Hepatocyte (in vitro differentiated cells): ENCODE data around the gene TRMT61B. TPM values are rescaled to one million over a fixed set of nuclear protein-coding genes. Genes with fewer than 3 reads are reported as not detected.

Experiments used
- DNase-seq: peaks from one replicate; pipeline ENCODE4 v3.0.0-alpha.2; 2016; ENCODE audit warnings: low spot score
- H2AFZ ChIP-seq: fragments of 200-600 bp; sonication (generic); 2 replicates; pipeline ENCODE4 v1.6.0; 2016; ENCODE audit warnings: antibody characterized with exemption, mild to moderate bottlenecking
- H3K27ac ChIP-seq: fragments of 200-600 bp; sonication (generic); 2 replicates; pipeline ENCODE4 v1.5.1; 2016; ENCODE audit warnings: mild to moderate bottlenecking
- H3K27me3 ChIP-seq: fragments of 200-600 bp; sonication (generic); 2 replicates; pipeline ENCODE4 v1.6.1; 2016
- H3K36me3 ChIP-seq: fragments of 200-600 bp; sonication (generic); replicated peaks from 2 replicates; pipeline ENCODE4 v1.5.1; 2016; ENCODE audit warnings: low read depth; ENCODE audit not compliant: insufficient read depth
- H3K4me1 ChIP-seq: fragments of 200-600 bp; sonication (generic); 2 replicates; pipeline ENCODE4 v1.5.1; 2016; ENCODE audit warnings: mild to moderate bottlenecking, moderate library complexity; ENCODE audit not compliant: insufficient read depth
- H3K4me2 ChIP-seq: fragments of 200-600 bp; sonication (generic); 2 replicates; pipeline ENCODE4 v1.6.0; 2016
- H3K4me3 ChIP-seq: fragments of 200-600 bp; sonication (generic); 2 replicates; pipeline ENCODE4 v1.5.1; 2016; ENCODE audit warnings: mild to moderate bottlenecking
- H3K79me2 ChIP-seq: fragments of 200-600 bp; sonication (generic); 2 replicates; pipeline ENCODE4 v1.6.0; 2017; ENCODE audit warnings: mild to moderate bottlenecking
- H3K9me2 ChIP-seq: fragments of 200-600 bp; sonication (generic); replicated peaks from 2 replicates; pipeline ENCODE4 v1.6.0; 2017; ENCODE audit warnings: mild to moderate bottlenecking; ENCODE audit not compliant: insufficient read depth
- H3K9me3 ChIP-seq: fragments of 200-600 bp; sonication (generic); 2 replicates; pipeline ENCODE4 v1.5.1; 2016; ENCODE audit warnings: low read depth, mild to moderate bottlenecking
- H4K20me1 ChIP-seq: fragments of 200-600 bp; sonication (generic); 2 replicates; pipeline ENCODE4 v1.6.0; 2016; ENCODE audit warnings: mild to moderate bottlenecking; ENCODE audit not compliant: insufficient read depth, poor library complexity, severe bottlenecking
- CTCF ChIP-seq: fragments of 200-600 bp; sonication (generic); IDR thresholded peaks from 2 replicates; pipeline ENCODE4 v1.5.1; 2016; ENCODE audit warnings: antibody characterized with exemption, mild to moderate bottlenecking; ENCODE audit not compliant: poor library complexity
- EZH2 ChIP-seq: fragments of 200-600 bp; sonication (generic); IDR thresholded peaks from 2 replicates; pipeline ENCODE4 v1.6.1; 2016; ENCODE audit warnings: antibody characterized with exemption, mild to moderate bottlenecking, borderline replicate concordance
- EZH2phosphoT487 ChIP-seq: fragments of 200-600 bp; sonication (generic); IDR thresholded peaks from one replicate; pipeline ENCODE4 v1.6.1; 2018; ENCODE audit warnings: antibody characterized with exemption, mild to moderate bottlenecking, low read depth, moderate library complexity; ENCODE audit not compliant: unreplicated experiment, severe bottlenecking
- WGBS: methylation state at CpG from one replicate; pipeline ENCODE4 v1.1.6; 2016; ENCODE audit warnings: low lambda C conversion rate; ENCODE audit errors: missing lambda C conversion rate; 5-methylcytosine and 5-hydroxymethylcytosine counted together
- polyA plus RNA-seq: library from polyadenylated mRNA; unstranded; fragments of >200 nt; fragmentation: Nextera tagmentation; extraction: Ambion mirVana; gene quantifications from 2 replicates; pipeline ENCODE4 v1.2.1, GENCODE V29; 2016
- total RNA-seq: library from RNA; depleted of rRNA; stranded (reverse); fragments of >200 nt; gene quantifications from 2 replicates; pipeline ENCODE4 v1.2.3, GENCODE V29; 2014

TRMT61B gene
- total and polyA plus RNA-seq, 2 experiments from 2014 or later = 11.2 to 17.0 TPM

- Histone ChIP-seq H3K4me3 (no peak overlapping the region), H3K9me3 (no peaks in the 10 kb centered on the region), H3K36me3 (no peaks in the 10 kb centered on the region), H3K4me1 (no peaks in the 10 kb centered on the region), H3K4me2 (no peak overlapping the region), H3K79me2 (no peaks in the 10 kb centered on the region), H3K9me2 (no peaks in the 10 kb centered on the region), H2AFZ (no peak overlapping the region), H3K27me3 (no peaks in the 10 kb centered on the region), H3K27ac (no peak overlapping the region), H4K20me1 (no peaks in the 10 kb centered on the region)
- no peak for TF ChIP-seq CTCF
- TF ChIP-seq EZH2 = no peak
- 56% methylated on average over 3 of the region's 3 CpGs for WGBS
- no peak for DNase-seq
Observed at GRCh38 chr2:28842042-28842441, 28.1 kb downstream of the TRMT61B start.

- no peaks in the 10 kb centered on the region for H3K9me3 ChIP-seq
- WGBS = 97% methylated on average over 2 of the region's 2 CpGs
- no peaks in the 10 kb centered on the region for H3K36me3 ChIP-seq
Observed at GRCh38 chr2:28838971-28839370, 31.1 kb downstream of the TRMT61B start.

GRCh38 chr2:28835781-28836180, 34.3 kb downstream of the TRMT61B start:
- H3K4me3 ChIP-seq = no peak overlapping the region

More at GRCh38 chr2:28838971-28839370, 31.1 kb downstream of the TRMT61B start:
- no peak for DNase-seq
- H3K9me2 ChIP-seq = no peaks in the 10 kb centered on the region
- H3K4me1 ChIP-seq = no peaks in the 10 kb centered on the region
- no peak overlapping the region for H3K4me3 ChIP-seq
- H3K27ac ChIP-seq = no peak overlapping the region
- no peak overlapping the region for H3K4me2 ChIP-seq
- H3K79me2 ChIP-seq = no peaks in the 10 kb centered on the region
- no peaks in the 10 kb centered on the region for H3K27me3 ChIP-seq
- no peaks in the 10 kb centered on the region for H4K20me1 ChIP-seq
- TF ChIP-seq EZH2 (no peak), CTCF (no peak), EZH2phosphoT487 (no peak)
- no peak overlapping the region for H2AFZ ChIP-seq

More at GRCh38 chr2:28835781-28836180, 34.3 kb downstream of the TRMT61B start:
- 86% methylated on average over 2 of the region's 2 CpGs for WGBS
- TF ChIP-seq EZH2phosphoT487 (no peak), CTCF (no peak), EZH2 (no peak)
- Histone ChIP-seq H3K27me3 (no peaks in the 10 kb centered on the region), H3K4me1 (no peaks in the 10 kb centered on the region), H3K27ac (no peak overlapping the region), H2AFZ (no peak overlapping the region), H3K36me3 (no peaks in the 10 kb centered on the region), H3K79me2 (no peaks in the 10 kb centered on the region), H3K9me2 (no peaks in the 10 kb centered on the region), H3K4me2 (no peak overlapping the region), H3K9me3 (no peaks in the 10 kb centered on the region), H4K20me1 (no peaks in the 10 kb centered on the region)
- DNase-seq = no peak
